WTC11 (cell line): ENCODE measurements around the gene PPP1R3E. TPM values are rescaled to one million over a fixed set of nuclear protein-coding genes. Genes with fewer than 3 reads are reported as not detected.

Experiments used
- ATAC-seq: fragments of 200-7000 bp; cut with Tn5 transposase; 2 replicates; pipeline ENCODE4 v1.10.0; 2021; ENCODE audit warnings: mild to moderate bottlenecking, moderate library complexity
- CTCF ChIA-PET: fragments of 300-600 bp; sonication (Branson Sonifier 250); formaldehyde crosslinking; loops from one replicate; lab custom pipeline; 2021; ENCODE audit warnings: antibody characterized with exemption; lab: Charles Lee
- POLR2A ChIA-PET: fragments of 350-600 bp; sonication (Branson Sonifier 250); formaldehyde crosslinking; loops from one replicate; lab custom pipeline; 2021; ENCODE audit warnings: antibody characterized with exemption; lab: Charles Lee
- DNase-seq: peaks from one replicate; pipeline ENCODE4 v3.0.0; 2021; ENCODE audit warnings: low spot score
- H3K27ac Mint-ChIP-seq: 2 replicates; pipeline ENCODE4 v1.8.0; 2021; ENCODE audit warnings: mixed read lengths
- H3K27me3 Mint-ChIP-seq: 2 replicates; pipeline ENCODE4 v1.8.0; 2021; ENCODE audit warnings: low read depth, mild to moderate bottlenecking, moderate library complexity, mixed read lengths
- H3K36me3 Mint-ChIP-seq: 2 replicates; pipeline ENCODE4 v1.8.0; 2021; ENCODE audit warnings: mixed read lengths
- H3K4me1 Mint-ChIP-seq: 2 replicates; pipeline ENCODE4 v1.8.0; 2022; ENCODE audit warnings: mixed read lengths
- H3K4me3 Mint-ChIP-seq: 2 replicates; pipeline ENCODE4 v1.8.0; 2021; ENCODE audit warnings: mild to moderate bottlenecking, moderate library complexity, mixed read lengths
- H3K9me3 Mint-ChIP-seq: 2 replicates; pipeline ENCODE4 v1.8.0; 2021; ENCODE audit warnings: mixed read lengths
- ETV6 ChIP-seq: sonication (generic); formaldehyde crosslinking; IDR thresholded peaks from 2 replicates; pipeline ENCODE4 v1.8.1; 2022; ENCODE audit warnings: mild to moderate bottlenecking, missing genetic modification reagents
- FOXK1 ChIP-seq: sonication (generic); formaldehyde crosslinking; IDR thresholded peaks from 2 replicates; pipeline ENCODE4 v1.8.0; 2022; ENCODE audit warnings: mild to moderate bottlenecking, moderate library complexity, missing genetic modification reagents
- FOXP1 ChIP-seq: sonication (generic); formaldehyde crosslinking; IDR thresholded peaks from 2 replicates; pipeline ENCODE4 v1.8.0; 2022; ENCODE audit warnings: missing genetic modification reagents, mild to moderate bottlenecking, moderate library complexity, borderline replicate concordance
- GABPB1 ChIP-seq: sonication (generic); formaldehyde crosslinking; IDR thresholded peaks from 2 replicates; pipeline ENCODE4 v1.8.1; 2023; ENCODE audit warnings: mild to moderate bottlenecking, missing genetic modification reagents
- GRHL2 ChIP-seq: fragments of 250-450 bp; sonication (Bioruptor Pico); IDR thresholded peaks from 2 replicates; pipeline ENCODE4 v1.8.0; 2022; ENCODE audit warnings: mild to moderate bottlenecking, moderate library complexity; ENCODE audit not compliant: insufficient replicate concordance, severe bottlenecking
- MYBL2 ChIP-seq: sonication (generic); formaldehyde crosslinking; IDR thresholded peaks from 2 replicates; pipeline ENCODE4 v1.8.1; 2023; ENCODE audit warnings: mild to moderate bottlenecking, moderate library complexity, missing genetic modification reagents
- NFE2L1 ChIP-seq: sonication (generic); formaldehyde crosslinking; IDR thresholded peaks from 2 replicates; pipeline ENCODE4 v1.8.1; 2023; ENCODE audit warnings: missing genetic modification reagents
- NFYB ChIP-seq: sonication (generic); formaldehyde crosslinking; conservative IDR thresholded peaks from 2 replicates; pipeline ENCODE4 v1.8.0; 2022; ENCODE audit warnings: low read depth, missing genetic modification reagents
- SP1 ChIP-seq: sonication (generic); formaldehyde crosslinking; conservative IDR thresholded peaks from 2 replicates; pipeline ENCODE4 v1.8.1; 2022; ENCODE audit warnings: missing genetic modification reagents
- TEAD1 ChIP-seq: sonication (generic); formaldehyde crosslinking; IDR thresholded peaks from 2 replicates; pipeline ENCODE4 v1.8.0; 2022; ENCODE audit warnings: mild to moderate bottlenecking, missing genetic modification reagents
- TEAD4 ChIP-seq: sonication (generic); formaldehyde crosslinking; IDR thresholded peaks from 2 replicates; pipeline ENCODE4 v1.8.0; 2022; ENCODE audit warnings: mild to moderate bottlenecking, missing genetic modification reagents
- ZNF232 ChIP-seq: sonication (generic); formaldehyde crosslinking; IDR thresholded peaks from 2 replicates; pipeline ENCODE4 v1.8.0; 2022; ENCODE audit warnings: mild to moderate bottlenecking, missing genetic modification reagents
- total RNA-seq: library from RNA; stranded (reverse); gene quantifications from 3 replicates; pipeline ENCODE4 v1.2.3, GENCODE V29; 2021
- TF ChIP-seq, protein P1 (sequence below): sonication (generic); formaldehyde crosslinking; conservative IDR thresholded peaks from 2 replicates; pipeline ENCODE4 v1.8.1; 2022; ENCODE audit warnings: mild to moderate bottlenecking, missing genetic modification reagents
- TF ChIP-seq, protein P2 (sequence below): fragments of 250-450 bp; sonication (Bioruptor Pico); IDR thresholded peaks from 2 replicates; pipeline ENCODE4 v1.9.0; 2021; ENCODE audit warnings: moderate library complexity, mild to moderate bottlenecking, inconsistent platforms, borderline replicate concordance
- TF ChIP-seq, protein P3 (sequence below): sonication (generic); formaldehyde crosslinking; IDR thresholded peaks from 2 replicates; pipeline ENCODE4 v1.8.0; 2023; ENCODE audit warnings: mild to moderate bottlenecking, missing genetic modification reagents
- TF ChIP-seq, protein P4 (sequence below): sonication (generic); formaldehyde crosslinking; IDR thresholded peaks from 2 replicates; pipeline ENCODE4 v1.8.0; 2022; ENCODE audit warnings: mild to moderate bottlenecking, missing genetic modification reagents
- TF ChIP-seq, protein P5 (sequence below): sonication (generic); formaldehyde crosslinking; IDR thresholded peaks from 2 replicates; pipeline ENCODE4 v1.8.1; 2023; ENCODE audit warnings: mild to moderate bottlenecking, missing genetic modification reagents, moderate library complexity
- TF ChIP-seq, protein P6 (sequence below): sonication (generic); formaldehyde crosslinking; IDR thresholded peaks from 2 replicates; pipeline ENCODE4 v1.8.1; 2022; ENCODE audit warnings: mild to moderate bottlenecking, missing genetic modification reagents, moderate library complexity, borderline replicate concordance
- TF ChIP-seq, protein P7 (sequence below): sonication (generic); formaldehyde crosslinking; IDR thresholded peaks from 2 replicates; pipeline ENCODE4 v1.8.0; 2022; ENCODE audit warnings: mild to moderate bottlenecking, missing genetic modification reagents
- TF ChIP-seq, protein P8 (sequence below): fragments of 250-450 bp; sonication (Bioruptor Pico); IDR thresholded peaks from 2 replicates; pipeline ENCODE4 v1.9.0; 2021; ENCODE audit warnings: mild to moderate bottlenecking

Gene PPP1R3E
- total RNA-seq, 1 experiment from 2014 or later: 7.4 TPM

DNA sequence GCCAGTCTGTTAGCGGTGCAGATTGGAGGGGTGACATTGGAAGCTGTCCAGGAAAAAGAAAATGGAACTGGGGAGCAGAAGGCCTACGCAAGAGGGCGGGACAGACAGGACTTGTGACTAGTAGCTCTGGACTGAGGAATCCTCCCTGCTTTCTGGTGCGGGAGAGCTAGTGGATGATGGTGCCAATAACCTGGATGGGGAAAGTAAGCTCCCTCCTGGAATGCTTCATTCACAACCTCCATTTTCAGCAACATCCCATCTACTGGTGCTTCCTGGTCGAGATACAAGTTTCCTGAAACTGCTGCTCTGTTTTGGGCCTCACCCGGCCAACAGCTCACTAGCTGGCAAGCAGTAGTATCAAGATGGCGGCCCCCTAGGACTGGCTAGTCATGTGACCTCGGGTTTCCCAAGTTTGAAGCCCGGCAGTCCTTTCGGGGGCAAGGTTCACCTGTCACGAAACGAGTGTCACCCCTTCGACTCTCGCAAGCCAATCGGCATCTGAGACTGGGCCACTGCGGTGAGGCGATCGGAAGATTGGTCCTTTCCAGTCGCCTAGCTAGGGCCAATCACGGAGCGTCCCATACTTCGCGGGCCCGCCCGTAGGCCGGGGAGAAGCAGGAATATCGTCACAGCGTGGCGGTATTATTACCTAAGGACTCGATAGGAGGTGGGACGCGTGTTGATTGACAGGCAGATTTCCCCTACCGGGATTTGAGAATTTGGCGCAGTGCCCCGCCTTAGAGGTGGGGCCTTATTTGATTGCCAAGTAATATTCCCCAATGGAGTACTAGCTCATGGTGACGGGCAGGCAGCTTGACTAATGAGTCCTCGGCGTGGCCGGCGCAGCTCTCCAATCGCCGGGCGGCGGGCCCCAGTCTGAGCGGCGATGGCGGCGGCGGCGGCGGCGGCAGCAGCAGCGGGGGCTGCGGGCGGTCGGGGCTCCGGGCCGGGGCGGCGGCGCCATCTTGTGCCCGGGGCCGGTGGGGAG is 18.2 kb upstream of the PPP1R3E start, which contains the start of gene PABPN1:
TSS of gene PABPN1 (plus strand) at position 874 of the 988 bp plus-strand sequence. CDS start at position 887, 13 bp downstream.
- TF ChIP-seq FOXK1 (CRISPR knock-in tag) (peak; percentile 73), TEAD4 (CRISPR knock-in tag) (no peak), GRHL2 (CRISPR knock-in tag) (no peak), FOXP1 (CRISPR knock-in tag) (no peak), ETV6 (0 out of 2 replicates have a peak, but pooled peaks have one; percentile 49), NFE2L1 (CRISPR knock-in tag) (0 out of 2 replicates have a peak, but pooled peaks have one; percentile 27), TEAD1 (CRISPR knock-in tag) (0 out of 2 replicates have a peak, but pooled peaks have one; percentile 27), MYBL2 (CRISPR knock-in tag) (peak; percentile 60; the same call in 1 of the 2 replicates), SP1 (CRISPR knock-in tag) (peak; percentile 69), NFYB (CRISPR knock-in tag) (peak; percentile 97), GABPB1 (CRISPR knock-in tag) (peak; percentile 86), ZNF232 (CRISPR knock-in tag) (peak; percentile 68; the same call in 1 of the 2 replicates)
- TF ChIP-seq, protein P1, sequence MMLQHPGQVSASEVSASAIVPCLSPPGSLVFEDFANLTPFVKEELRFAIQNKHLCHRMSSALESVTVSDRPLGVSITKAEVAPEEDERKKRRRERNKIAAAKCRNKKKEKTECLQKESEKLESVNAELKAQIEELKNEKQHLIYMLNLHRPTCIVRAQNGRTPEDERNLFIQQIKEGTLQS (CRISPR knock-in tag): no peak
- TF ChIP-seq, protein P2, sequence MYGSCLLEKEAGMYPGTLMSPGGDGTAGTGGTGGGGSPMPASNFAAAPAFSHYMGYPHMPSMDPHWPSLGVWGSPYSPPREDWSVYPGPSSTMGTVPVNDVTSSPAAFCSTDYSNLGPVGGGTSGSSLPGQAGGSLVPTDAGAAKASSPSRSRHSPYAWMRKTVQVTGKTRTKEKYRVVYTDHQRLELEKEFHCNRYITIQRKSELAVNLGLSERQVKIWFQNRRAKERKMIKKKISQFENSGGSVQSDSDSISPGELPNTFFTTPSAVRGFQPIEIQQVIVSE (CRISPR knock-in tag): no peak
- TF ChIP-seq, protein P3, sequence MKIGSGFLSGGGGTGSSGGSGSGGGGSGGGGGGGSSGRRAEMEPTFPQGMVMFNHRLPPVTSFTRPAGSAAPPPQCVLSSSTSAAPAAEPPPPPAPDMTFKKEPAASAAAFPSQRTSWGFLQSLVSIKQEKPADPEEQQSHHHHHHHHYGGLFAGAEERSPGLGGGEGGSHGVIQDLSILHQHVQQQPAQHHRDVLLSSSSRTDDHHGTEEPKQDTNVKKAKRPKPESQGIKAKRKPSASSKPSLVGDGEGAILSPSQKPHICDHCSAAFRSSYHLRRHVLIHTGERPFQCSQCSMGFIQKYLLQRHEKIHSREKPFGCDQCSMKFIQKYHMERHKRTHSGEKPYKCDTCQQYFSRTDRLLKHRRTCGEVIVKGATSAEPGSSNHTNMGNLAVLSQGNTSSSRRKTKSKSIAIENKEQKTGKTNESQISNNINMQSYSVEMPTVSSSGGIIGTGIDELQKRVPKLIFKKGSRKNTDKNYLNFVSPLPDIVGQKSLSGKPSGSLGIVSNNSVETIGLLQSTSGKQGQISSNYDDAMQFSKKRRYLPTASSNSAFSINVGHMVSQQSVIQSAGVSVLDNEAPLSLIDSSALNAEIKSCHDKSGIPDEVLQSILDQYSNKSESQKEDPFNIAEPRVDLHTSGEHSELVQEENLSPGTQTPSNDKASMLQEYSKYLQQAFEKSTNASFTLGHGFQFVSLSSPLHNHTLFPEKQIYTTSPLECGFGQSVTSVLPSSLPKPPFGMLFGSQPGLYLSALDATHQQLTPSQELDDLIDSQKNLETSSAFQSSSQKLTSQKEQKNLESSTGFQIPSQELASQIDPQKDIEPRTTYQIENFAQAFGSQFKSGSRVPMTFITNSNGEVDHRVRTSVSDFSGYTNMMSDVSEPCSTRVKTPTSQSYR (CRISPR knock-in tag): no peak
- TF ChIP-seq, protein P4, sequence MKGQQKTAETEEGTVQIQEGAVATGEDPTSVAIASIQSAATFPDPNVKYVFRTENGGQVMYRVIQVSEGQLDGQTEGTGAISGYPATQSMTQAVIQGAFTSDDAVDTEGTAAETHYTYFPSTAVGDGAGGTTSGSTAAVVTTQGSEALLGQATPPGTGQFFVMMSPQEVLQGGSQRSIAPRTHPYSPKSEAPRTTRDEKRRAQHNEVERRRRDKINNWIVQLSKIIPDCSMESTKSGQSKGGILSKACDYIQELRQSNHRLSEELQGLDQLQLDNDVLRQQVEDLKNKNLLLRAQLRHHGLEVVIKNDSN (CRISPR knock-in tag): peak; percentile 96
- TF ChIP-seq, protein P5, sequence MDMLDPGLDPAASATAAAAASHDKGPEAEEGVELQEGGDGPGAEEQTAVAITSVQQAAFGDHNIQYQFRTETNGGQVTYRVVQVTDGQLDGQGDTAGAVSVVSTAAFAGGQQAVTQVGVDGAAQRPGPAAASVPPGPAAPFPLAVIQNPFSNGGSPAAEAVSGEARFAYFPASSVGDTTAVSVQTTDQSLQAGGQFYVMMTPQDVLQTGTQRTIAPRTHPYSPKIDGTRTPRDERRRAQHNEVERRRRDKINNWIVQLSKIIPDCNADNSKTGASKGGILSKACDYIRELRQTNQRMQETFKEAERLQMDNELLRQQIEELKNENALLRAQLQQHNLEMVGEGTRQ: peak; percentile 95
- TF ChIP-seq, protein P6, sequence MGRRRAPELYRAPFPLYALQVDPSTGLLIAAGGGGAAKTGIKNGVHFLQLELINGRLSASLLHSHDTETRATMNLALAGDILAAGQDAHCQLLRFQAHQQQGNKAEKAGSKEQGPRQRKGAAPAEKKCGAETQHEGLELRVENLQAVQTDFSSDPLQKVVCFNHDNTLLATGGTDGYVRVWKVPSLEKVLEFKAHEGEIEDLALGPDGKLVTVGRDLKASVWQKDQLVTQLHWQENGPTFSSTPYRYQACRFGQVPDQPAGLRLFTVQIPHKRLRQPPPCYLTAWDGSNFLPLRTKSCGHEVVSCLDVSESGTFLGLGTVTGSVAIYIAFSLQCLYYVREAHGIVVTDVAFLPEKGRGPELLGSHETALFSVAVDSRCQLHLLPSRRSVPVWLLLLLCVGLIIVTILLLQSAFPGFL (CRISPR knock-in tag): peak; percentile 88; the same call in 1 of the 2 replicates
- TF ChIP-seq, protein P7, sequence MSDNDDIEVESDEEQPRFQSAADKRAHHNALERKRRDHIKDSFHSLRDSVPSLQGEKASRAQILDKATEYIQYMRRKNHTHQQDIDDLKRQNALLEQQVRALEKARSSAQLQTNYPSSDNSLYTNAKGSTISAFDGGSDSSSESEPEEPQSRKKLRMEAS: peak; percentile 85
- TF ChIP-seq, protein P8, sequence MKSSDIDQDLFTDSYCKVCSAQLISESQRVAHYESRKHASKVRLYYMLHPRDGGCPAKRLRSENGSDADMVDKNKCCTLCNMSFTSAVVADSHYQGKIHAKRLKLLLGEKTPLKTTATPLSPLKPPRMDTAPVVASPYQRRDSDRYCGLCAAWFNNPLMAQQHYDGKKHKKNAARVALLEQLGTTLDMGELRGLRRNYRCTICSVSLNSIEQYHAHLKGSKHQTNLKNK (CRISPR knock-in tag): peak; percentile 9; the same call in 1 of the 2 replicates
- TF ChIP-seq, all 79 proteins: peak for 14
- CTCF ChIA-PET: interaction anchor here (0.5 to 4.5 kb wide), 33 partner anchors 14 to 407 kb away, joined by 3 to 39 read pairs (median 5); partner anchors contain the start of genes ACIN1, BCL2L2, C14orf119 and CEBPE
- H3K9me3 Mint-ChIP-seq: no peaks in the 10 kb centered on the region
- DNase-seq: peak; percentile 98
- H3K27ac Mint-ChIP-seq: peak within 1 kb of the TSS; percentile 99
- POLR2A ChIA-PET: interaction anchor here (0.6 to 2.7 kb wide), 18 partner anchors 8 to 314 kb away, joined by 3 to 32 read pairs (median 4); partner anchors contain the start of genes ACIN1, BCL2L2, C14orf119 and HOMEZ
- peak; percentile 93 for ATAC-seq
- peaks cover 43% of the 10 kb centered on the region for H3K36me3 Mint-ChIP-seq
- peak within 1 kb of the TSS; percentile 96 for H3K4me3 Mint-ChIP-seq
- H3K27me3 Mint-ChIP-seq: no peaks in the 10 kb centered on the region
- peaks cover 26% of the 10 kb centered on the region for H3K4me1 Mint-ChIP-seq
